Mesendoderm (in vitro differentiated cells): Measurements from ENCODE around the gene AFAP1.
"Not testable (repeated sequence)": the region's sequence is repeated elsewhere in the genome, so short reads cannot be mapped to it uniquely, and the experiment has no call there.

Source experiments
- DNase-seq: peaks from one replicate; pipeline ENCODE4 v3.0.0; 2013
- H2AK5ac ChIP-seq: 2 replicates; pipeline ENCODE4 v1.6.1; 2013; ENCODE audit warnings: low read length, inconsistent platforms
- H2BK120ac ChIP-seq: 2 replicates; pipeline ENCODE4 v1.6.1; 2013; ENCODE audit warnings: low read depth, mild to moderate bottlenecking, low read length, moderate library complexity, mixed read lengths
- H2BK15ac ChIP-seq: replicated peaks from 2 replicates; pipeline ENCODE4 v1.6.1; 2013; ENCODE audit warnings: low read depth, mild to moderate bottlenecking, moderate library complexity
- H2BK5ac ChIP-seq: 2 replicates; pipeline ENCODE4 v1.6.1; 2013; ENCODE audit warnings: low read length, inconsistent platforms
- H3K18ac ChIP-seq: 2 replicates; pipeline ENCODE4 v1.6.1; 2013; ENCODE audit warnings: mild to moderate bottlenecking, low read length, mixed read lengths
- H3K23ac ChIP-seq: one replicate; pipeline ENCODE4 v1.6.1; 2013; ENCODE audit warnings: low read length
- H3K27ac ChIP-seq: 2 replicates; pipeline ENCODE4 v1.5.1; 2013; ENCODE audit warnings: low read depth, mild to moderate bottlenecking, inconsistent platforms, low read length, moderate library complexity
- H3K27me3 ChIP-seq: 2 replicates; pipeline ENCODE4 v1.6.1; 2013; ENCODE audit warnings: low read length, control low read depth, mild to moderate bottlenecking, inconsistent platforms; ENCODE audit not compliant: insufficient read depth, poor library complexity
- H3K36me3 ChIP-seq: 2 replicates; pipeline ENCODE4 v1.6.1; 2013; ENCODE audit warnings: low read length, inconsistent platforms; ENCODE audit not compliant: control insufficient read depth, insufficient read depth
- H3K4ac ChIP-seq: one replicate; pipeline ENCODE4 v1.6.1; 2013; ENCODE audit warnings: low read depth, mild to moderate bottlenecking, low read length, moderate library complexity
- H3K4me1 ChIP-seq: 2 replicates; pipeline ENCODE4 v1.6.1; 2013; ENCODE audit warnings: low read depth, low read length, inconsistent platforms; ENCODE audit not compliant: control insufficient read depth
- H3K4me2 ChIP-seq: 2 replicates; pipeline ENCODE4 v1.6.1; 2013; ENCODE audit warnings: low read length
- H3K4me3 ChIP-seq: 2 replicates; pipeline ENCODE4 v1.5.1; 2013; ENCODE audit warnings: mild to moderate bottlenecking, low read length
- H3K56ac ChIP-seq: one replicate; pipeline ENCODE4 v1.6.1; 2013; ENCODE audit warnings: low read length
- H3K79me1 ChIP-seq: 2 replicates; pipeline ENCODE4 v1.6.1; 2013; ENCODE audit warnings: low read length, inconsistent platforms
- H3K79me2 ChIP-seq: 2 replicates; pipeline ENCODE4 v1.6.1; 2013; ENCODE audit warnings: mild to moderate bottlenecking, low read length; ENCODE audit not compliant: control insufficient read depth, insufficient read depth
- H3K9ac ChIP-seq: 2 replicates; pipeline ENCODE4 v1.6.1; 2013; ENCODE audit warnings: low read length, inconsistent platforms
- H4K5ac ChIP-seq: one replicate; pipeline ENCODE4 v1.6.1; 2013; ENCODE audit warnings: low read length
- H4K8ac ChIP-seq: one replicate; pipeline ENCODE4 v1.6.1; 2013; ENCODE audit warnings: low read depth, mild to moderate bottlenecking, control low read depth, low read length, moderate library complexity
- WGBS: extraction: QIAGEN DNeasy Blood & Tissue Kit; methylation state at CpG from one replicate; pipeline ENCODE4 v1.1.7; 2013; ENCODE audit warnings: low lambda C conversion rate, missing lambda C conversion rate; ENCODE audit not compliant: insufficient coverage; ENCODE audit errors: extremely low coverage; 5-methylcytosine and 5-hydroxymethylcytosine counted together

Gene AFAP1

GRCh38 chr4:7947927-7948326, 8.3 kb upstream of the AFAP1 start:
- Histone ChIP-seq H3K36me3 (no peaks in the 10 kb centered on the region), H4K8ac (no peak overlapping the region), H4K5ac (no peak overlapping the region), H3K79me2 (no peaks in the 10 kb centered on the region), H2BK5ac (no peak overlapping the region), H3K4me2 (no peak overlapping the region), H3K9ac (no peak overlapping the region), H3K18ac (peak overlapping the region; percentile 33), H3K23ac (no peak overlapping the region), H2BK15ac (no peak overlapping the region), H3K56ac (no peak overlapping the region), H3K79me1 (no peaks in the 10 kb centered on the region), H3K27me3 (no peaks in the 10 kb centered on the region), H3K4me1 (peaks cover 9% of the 10 kb centered on the region), H3K4ac (no peak overlapping the region), H3K4me3 (no peak overlapping the region), H2BK120ac (no peak overlapping the region), H2AK5ac (peak overlapping the region; percentile 7), H3K27ac (no peak overlapping the region)
- WGBS = no CpG with 5 or more reads among the region's 4 CpGs
- DNase-seq = no peak

- Histone ChIP-seq H2BK5ac (no peak overlapping the region), H3K9ac (no peak overlapping the region), H2BK15ac (no peak overlapping the region), H3K23ac (no peak overlapping the region), H4K8ac (no peak overlapping the region), H3K27me3 (no peaks in the 10 kb centered on the region), H3K27ac (no peak overlapping the region), H3K79me2 (no peaks in the 10 kb centered on the region), H3K56ac (no peak overlapping the region), H3K18ac (no peak overlapping the region), H3K4me3 (no peak overlapping the region), H3K4me2 (no peak overlapping the region), H3K36me3 (no peaks in the 10 kb centered on the region), H2AK5ac (no peak overlapping the region), H4K5ac (no peak overlapping the region), H3K79me1 (no peaks in the 10 kb centered on the region), H3K4ac (no peak overlapping the region), H3K4me1 (peaks cover 18% of the 10 kb centered on the region), H2BK120ac (no peak overlapping the region)
- no CpG with 5 or more reads among the region's 14 CpGs for WGBS
- DNase-seq = no peak
These were observed 6.2 kb upstream of the AFAP1 start for GRCh38 chr4:7945709-7946380.

DNA sequence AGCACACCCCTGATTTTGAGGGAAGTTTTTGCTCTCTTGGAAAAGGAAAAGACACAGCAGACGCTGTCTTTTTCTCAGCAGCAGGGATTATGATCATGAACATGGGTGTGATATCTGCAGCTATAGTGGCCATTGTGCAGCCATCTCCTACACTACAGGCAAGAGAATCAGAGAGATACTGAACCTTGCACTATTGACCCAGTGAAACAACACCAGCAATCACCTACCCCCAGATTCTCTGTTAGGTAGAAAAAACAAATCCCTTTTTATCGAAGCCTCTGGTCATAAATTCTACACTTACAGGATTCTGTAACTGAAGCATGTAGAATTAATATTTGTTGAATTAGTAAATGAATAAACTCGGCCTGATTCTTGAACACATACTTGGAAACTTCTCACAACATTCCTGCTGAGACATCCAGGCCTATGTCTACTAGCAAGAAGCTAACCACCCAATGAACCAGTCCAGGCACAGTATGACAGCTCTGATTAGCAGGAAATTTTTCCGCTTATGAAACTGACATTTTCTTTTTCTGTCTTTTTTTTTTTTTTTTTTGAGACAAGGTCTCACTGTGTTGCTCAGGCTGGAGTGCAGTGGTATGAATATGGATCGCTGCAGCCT, 5.0 kb upstream of the AFAP1 start:
- no CpG with 5 or more reads among the region's 5 CpGs for WGBS
- DNase-seq = no peak
- Histone ChIP-seq H2BK120ac (no peak overlapping the region), H3K23ac (no peak overlapping the region), H2AK5ac (no peak overlapping the region), H3K4me3 (no peak overlapping the region), H3K79me1 (no peaks in the 10 kb centered on the region), H3K56ac (no peak overlapping the region), H3K36me3 (no peaks in the 10 kb centered on the region), H3K4me1 (peaks cover 17% of the 10 kb centered on the region), H3K9ac (no peak overlapping the region), H3K27me3 (no peaks in the 10 kb centered on the region), H3K79me2 (no peaks in the 10 kb centered on the region), H3K4ac (no peak overlapping the region), H2BK5ac (no peak overlapping the region), H4K8ac (no peak overlapping the region), H3K27ac (no peak overlapping the region), H3K4me2 (no peak overlapping the region), H3K18ac (no peak overlapping the region), H4K5ac (no peak overlapping the region), H2BK15ac (no peak overlapping the region)

DNA sequence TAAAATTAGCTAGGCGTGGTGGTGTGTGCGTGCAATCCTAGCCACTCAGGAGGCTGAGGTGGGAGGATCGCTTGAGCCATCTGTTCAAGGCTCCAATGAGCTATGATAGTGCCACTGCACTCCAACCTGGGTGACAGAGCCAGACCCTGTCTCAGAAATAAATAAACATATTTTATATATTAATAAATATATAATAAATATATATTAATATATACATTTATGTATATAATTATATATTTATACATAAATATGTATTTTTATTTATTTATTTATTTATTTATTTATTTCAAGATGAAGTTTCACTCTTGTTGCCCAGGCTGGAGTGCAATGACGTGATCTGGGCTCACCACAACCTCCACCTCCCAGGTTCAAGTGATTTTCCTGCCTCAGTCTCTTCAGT, 4.0 kb upstream of the AFAP1 start:
- H3K18ac ChIP-seq, H4K8ac ChIP-seq, H2BK15ac ChIP-seq, H3K4me2 ChIP-seq, H3K4ac ChIP-seq, H3K79me1 ChIP-seq, H2BK5ac ChIP-seq, H3K9ac ChIP-seq, H2AK5ac ChIP-seq, H3K27ac ChIP-seq, DNase-seq, H3K4me3 ChIP-seq, H3K79me2 ChIP-seq, H3K36me3 ChIP-seq, H3K27me3 ChIP-seq, H3K56ac ChIP-seq, H3K23ac ChIP-seq, H2BK120ac ChIP-seq, H4K5ac ChIP-seq: not testable (repeated sequence)
- H3K4me1 ChIP-seq = peaks cover 13% of the 10 kb centered on the region
- WGBS = no CpG with 5 or more reads among the region's 4 CpGs

GRCh38 chr4:7943211-7943610, 3.5 kb upstream of the AFAP1 start:
- H3K36me3 ChIP-seq = no peaks in the 10 kb centered on the region
- H2BK5ac ChIP-seq = no peak overlapping the region
- no peak overlapping the region for H2AK5ac ChIP-seq
- H3K79me2 ChIP-seq = peaks cover 9% of the 10 kb centered on the region
- no peak overlapping the region for H3K9ac ChIP-seq
- H3K23ac ChIP-seq = no peak overlapping the region
- no peak overlapping the region for H3K56ac ChIP-seq
- no CpG with 5 or more reads among the region's 8 CpGs for WGBS
- H3K18ac ChIP-seq = no peak overlapping the region
- peaks cover 13% of the 10 kb centered on the region for H3K4me1 ChIP-seq
- no peak overlapping the region for H3K4ac ChIP-seq
- no peak overlapping the region for H4K8ac ChIP-seq
- no peak overlapping the region for H3K4me3 ChIP-seq
- no peak overlapping the region for H2BK120ac ChIP-seq
- H3K79me1 ChIP-seq = peaks cover 3% of the 10 kb centered on the region
- no peaks in the 10 kb centered on the region for H3K27me3 ChIP-seq
- no peak overlapping the region for H2BK15ac ChIP-seq
- H4K5ac ChIP-seq = no peak overlapping the region
- no peak for DNase-seq
- no peak overlapping the region for H3K27ac ChIP-seq
- H3K4me2 ChIP-seq = no peak overlapping the region
